Gastrocnemius medialis (tissue), 4 donors: ENCODE measurements around the gene FZD4. TPM values are rescaled to one million over a fixed set of nuclear protein-coding genes. Genes with fewer than 3 reads are reported as not detected.

ENCODE experiments used
- ATAC-seq, 2 donors: fragments of 150-250 bp; one replicate each; pipeline ENCODE4 v1.9.1; 2016
- DNase-seq, 2 donors: peaks; one replicate each; pipeline ENCODE4 v3.0.0-alpha.2; 2019
- H3K27ac ChIP-seq, 4 donors: fragments of 200-600 bp; sonication (generic); 1 replicate in 1 of 4; 2 replicates in 3 of 4; pipeline ENCODE4 v1.5.1; 2016 to 2018; ENCODE audit warnings: mild to moderate bottlenecking in 2 of 4, moderate library complexity in 1 of 4
- H3K27me3 ChIP-seq, 3 donors: fragments of 200-600 bp; sonication (generic) in 2 of 3; 1 replicate in 1 of 3; 2 replicates in 2 of 3; pipeline versions ENCODE4 v1.5.1 to v1.6.0; 2016 to 2019; ENCODE audit warnings: mild to moderate bottlenecking in 1 of 3, moderate library complexity in 1 of 3
- H3K36me3 ChIP-seq, 2 donors: fragments of 200-600 bp; sonication (generic) in 1 of 2; one replicate each; pipeline ENCODE4 v1.5.1; 2017 to 2018
- H3K4me1 ChIP-seq, 2 donors: fragments of 200-600 bp; sonication (generic) in 1 of 2; one replicate each; pipeline ENCODE4 v1.5.1; 2016 to 2017; ENCODE audit warnings: mild to moderate bottlenecking in 2 of 2
- H3K4me3 ChIP-seq, 4 donors: fragments of 200-600 bp; sonication (generic) in 3 of 4; 1 replicate in 1 of 4; 2 replicates in 3 of 4; pipeline ENCODE4 v1.5.1; 2016 to 2019; ENCODE audit warnings: mild to moderate bottlenecking in 2 of 4
- H3K9me3 ChIP-seq, 3 donors: fragments of 200-600 bp; sonication (generic) in 2 of 3; 1 replicate in 1 of 3; 2 replicates in 2 of 3; pipeline ENCODE4 v1.5.1; 2016 to 2019
- POLR2A ChIP-seq, 2 donors: fragments of 450-650 bp; IDR thresholded peaks; one replicate each; pipeline ENCODE4 v1.6.1; 2017; ENCODE audit warnings: antibody characterized with exemption in 2 of 2, mild to moderate bottlenecking in 2 of 2, moderate library complexity in 2 of 2
- in situ Hi-C, 4 donors: fragments of 200-750 bp; cut with MboI; loops; one replicate each; pipeline versions ENCODE4 v1.15.0 to v1.8.0; 2017; ENCODE audit warnings: low sequenced_read_pairs in 4 of 4
- intact Hi-C: fragments of 100-400 bp; cut with DNase I; formaldehyde crosslinking; loops from one replicate; pipeline ENCODE4 v1.15.1; 2023; ENCODE audit warnings: low total_unique reads
- total RNA-seq, 4 donors: library from RNA; depleted of rRNA; stranded (reverse); fragments of >200 nt; gene quantifications; one replicate each; pipeline versions ENCODE4 v1.1.0 to v1.2.3, GENCODE V29; 2016
- TF ChIP-seq, protein P1 (sequence below), 5 experiments: fragments of 450-650 bp in 3 of 5; fragments of 200-600 bp in 2 of 5; sonication (generic) in 2 of 5; IDR thresholded peaks in 4 of 5; conservative IDR thresholded peaks in 1 of 5; 1 replicate in 4 of 5; 2 replicates in 1 of 5; pipeline ENCODE4 v1.5.1; 2016 to 2019; ENCODE audit warnings: antibody characterized with exemption in 5 of 5, mild to moderate bottlenecking in 3 of 5, moderate library complexity in 3 of 5

Gene FZD4
- total RNA-seq, 4 donors from 2014 or later, result 31.7 to 52.2 (median 39.1) TPM

DNA sequence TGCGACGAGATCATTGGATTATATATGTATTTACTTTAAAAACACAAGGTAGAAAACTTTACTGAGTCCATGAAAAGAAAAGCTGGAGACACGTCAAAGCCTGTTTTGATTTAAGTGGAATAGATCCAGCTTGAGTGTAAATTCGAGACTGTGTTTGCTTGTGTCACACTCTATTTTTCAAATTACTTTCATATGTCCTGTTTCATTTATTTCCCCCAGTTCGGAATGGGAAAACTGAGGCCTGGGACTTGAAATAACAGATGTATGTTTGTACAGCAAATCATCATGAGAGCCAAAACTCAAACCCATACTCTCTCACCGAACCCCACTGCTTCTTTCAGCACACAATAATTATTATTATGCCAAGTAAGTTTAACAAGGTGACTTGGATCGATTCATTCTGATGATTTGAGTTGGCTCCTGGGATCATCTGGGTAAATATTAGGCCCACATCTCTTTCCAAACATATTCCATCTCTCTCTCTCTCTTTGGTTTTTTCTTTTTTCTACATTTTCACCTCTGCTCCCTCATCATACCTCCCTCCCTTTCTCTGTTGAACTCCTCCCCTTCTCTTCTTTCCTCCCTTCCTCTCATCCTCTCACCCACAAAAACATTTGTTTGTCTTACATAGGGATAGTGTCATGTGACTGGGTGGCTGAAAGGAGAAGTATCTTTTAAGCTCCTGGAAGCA lies 21.2 kb downstream of the FZD4 start:
- peaks cover 17 to 25% of the 10 kb centered on the region in 2 donors for H3K4me1 ChIP-seq
- in situ Hi-C loops, result loop anchor here in 2 of 4 donors (10.0 kb wide), 1 partner anchor 491 kb away; no protein-coding TSS in a partner anchor
- DNase-seq (no peak), ATAC-seq (no peak)
- TF ChIP-seq, protein P1, sequence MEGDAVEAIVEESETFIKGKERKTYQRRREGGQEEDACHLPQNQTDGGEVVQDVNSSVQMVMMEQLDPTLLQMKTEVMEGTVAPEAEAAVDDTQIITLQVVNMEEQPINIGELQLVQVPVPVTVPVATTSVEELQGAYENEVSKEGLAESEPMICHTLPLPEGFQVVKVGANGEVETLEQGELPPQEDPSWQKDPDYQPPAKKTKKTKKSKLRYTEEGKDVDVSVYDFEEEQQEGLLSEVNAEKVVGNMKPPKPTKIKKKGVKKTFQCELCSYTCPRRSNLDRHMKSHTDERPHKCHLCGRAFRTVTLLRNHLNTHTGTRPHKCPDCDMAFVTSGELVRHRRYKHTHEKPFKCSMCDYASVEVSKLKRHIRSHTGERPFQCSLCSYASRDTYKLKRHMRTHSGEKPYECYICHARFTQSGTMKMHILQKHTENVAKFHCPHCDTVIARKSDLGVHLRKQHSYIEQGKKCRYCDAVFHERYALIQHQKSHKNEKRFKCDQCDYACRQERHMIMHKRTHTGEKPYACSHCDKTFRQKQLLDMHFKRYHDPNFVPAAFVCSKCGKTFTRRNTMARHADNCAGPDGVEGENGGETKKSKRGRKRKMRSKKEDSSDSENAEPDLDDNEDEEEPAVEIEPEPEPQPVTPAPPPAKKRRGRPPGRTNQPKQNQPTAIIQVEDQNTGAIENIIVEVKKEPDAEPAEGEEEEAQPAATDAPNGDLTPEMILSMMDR (IDR thresholded peaks at IDR 0.05 in 4 of 5, conservative IDR thresholded peaks at IDR 0.05 in 1 of 5), result no peak
- no peak for TF ChIP-seq POLR2A (IDR thresholded peaks at IDR 0.05)
- H3K36me3 ChIP-seq, result no peaks in the 10 kb centered on the region
- no peaks in the 10 kb centered on the region for H3K9me3 ChIP-seq
- no peaks in the 10 kb centered on the region for H3K27me3 ChIP-seq
- no peak overlapping the region for H3K4me3 ChIP-seq
- H3K27ac ChIP-seq, result peak overlapping the region in 1 of 4 donors; percentile 20
- intact Hi-C loops, result no loop called here

DNA sequence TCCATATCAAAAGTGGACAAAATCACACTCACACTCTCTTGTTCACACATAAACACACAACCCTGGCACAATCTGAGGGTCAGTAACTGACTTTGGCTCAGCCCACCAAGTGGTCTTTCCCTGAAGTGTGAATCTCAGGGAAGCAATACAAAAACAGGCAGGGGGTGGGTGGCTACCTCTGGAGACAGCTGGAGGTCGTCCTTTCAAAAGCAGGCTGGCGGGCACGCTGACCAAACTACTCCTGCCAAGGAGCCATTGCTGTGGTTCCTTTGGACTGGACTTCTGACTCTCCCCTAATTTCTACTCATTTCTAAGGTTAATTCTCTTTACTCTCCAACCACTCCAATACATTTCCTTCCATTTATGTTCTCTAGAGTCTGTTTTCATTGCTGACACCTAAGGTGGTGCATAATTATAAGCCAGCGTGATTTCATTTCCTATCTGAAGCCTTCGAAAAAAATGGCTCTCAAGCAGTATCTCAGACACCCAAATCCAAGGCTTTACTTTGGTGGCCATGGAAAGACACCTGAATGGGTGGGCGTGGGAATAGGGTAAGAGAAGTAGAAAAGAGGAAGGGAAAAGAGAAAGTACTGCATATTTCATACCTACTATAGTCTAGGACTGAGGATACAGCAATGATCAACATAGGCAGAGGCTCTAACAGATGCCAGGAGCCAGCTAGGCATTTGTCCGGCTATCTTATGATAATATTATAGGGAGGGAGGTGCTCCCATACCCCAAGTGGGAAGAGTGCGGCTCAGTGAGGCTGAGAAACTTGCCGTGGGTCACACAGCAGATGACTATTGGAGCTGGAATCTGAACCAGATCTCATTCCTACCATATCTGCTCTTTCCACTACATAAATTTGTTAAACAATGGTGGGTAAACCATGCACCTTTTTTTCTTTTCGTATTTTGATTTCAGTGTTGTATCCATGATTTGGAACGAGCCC lies 22.0 kb downstream of the FZD4 start:
- intact Hi-C loops (no loop called here), in situ Hi-C loops (loop anchor here in 2 of 4 donors (10.0 kb wide), 1 partner anchor 492 kb away; no protein-coding TSS in a partner anchor)
- DNase-seq, result no peak
- H3K4me3 ChIP-seq, result no peak overlapping the region
- peaks cover 11 to 20% of the 10 kb centered on the region in 2 donors for H3K4me1 ChIP-seq
- no peaks in the 10 kb centered on the region for H3K36me3 ChIP-seq
- TF ChIP-seq, protein P1 (IDR thresholded peaks at IDR 0.05 in 4 of 5, conservative IDR thresholded peaks at IDR 0.05 in 1 of 5), result no peak
- TF ChIP-seq POLR2A (IDR thresholded peaks at IDR 0.05), result no peak
- H3K9me3 ChIP-seq, result no peaks in the 10 kb centered on the region
- no peaks in the 10 kb centered on the region for H3K27me3 ChIP-seq
- H3K27ac ChIP-seq, result peak overlapping the region in 2 of 4 donors; percentile 15 to 41
- no peak for ATAC-seq

DNA sequence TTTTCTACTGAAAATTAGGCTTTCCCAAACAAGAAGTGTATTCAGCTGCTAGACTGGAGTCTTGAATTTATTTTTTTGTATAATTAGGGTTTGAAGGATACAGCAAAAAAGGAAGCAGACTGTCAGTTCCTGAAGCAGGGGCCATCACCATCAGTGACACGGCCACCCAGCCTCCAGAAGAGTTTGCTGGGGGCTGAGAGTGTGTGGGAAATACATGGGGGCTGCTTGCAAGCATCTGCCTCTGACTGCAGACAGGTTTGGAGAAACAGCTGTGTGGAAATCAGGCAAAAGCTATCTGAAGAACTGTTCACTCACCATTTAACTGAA lies 23.0 kb downstream of the FZD4 start:
- no peak for DNase-seq
- Histone ChIP-seq H3K4me1 (peaks cover 10 to 20% of the 10 kb centered on the region in 2 donors), H3K27ac (peak overlapping the region in 2 of 4 donors; percentile 20 to 41), H3K4me3 (no peak overlapping the region), H3K36me3 (no peaks in the 10 kb centered on the region), H3K27me3 (no peaks in the 10 kb centered on the region), H3K9me3 (no peaks in the 10 kb centered on the region)
- no peak for ATAC-seq
- intact Hi-C loops (no loop called here), in situ Hi-C loops (loop anchor here in 2 of 4 donors (10.0 kb wide), 1 partner anchor 493 kb away; no protein-coding TSS in a partner anchor)
- no peak for TF ChIP-seq POLR2A (IDR thresholded peaks at IDR 0.05)
- TF ChIP-seq, protein P1 (IDR thresholded peaks at IDR 0.05 in 4 of 5, conservative IDR thresholded peaks at IDR 0.05 in 1 of 5), result no peak

DNA sequence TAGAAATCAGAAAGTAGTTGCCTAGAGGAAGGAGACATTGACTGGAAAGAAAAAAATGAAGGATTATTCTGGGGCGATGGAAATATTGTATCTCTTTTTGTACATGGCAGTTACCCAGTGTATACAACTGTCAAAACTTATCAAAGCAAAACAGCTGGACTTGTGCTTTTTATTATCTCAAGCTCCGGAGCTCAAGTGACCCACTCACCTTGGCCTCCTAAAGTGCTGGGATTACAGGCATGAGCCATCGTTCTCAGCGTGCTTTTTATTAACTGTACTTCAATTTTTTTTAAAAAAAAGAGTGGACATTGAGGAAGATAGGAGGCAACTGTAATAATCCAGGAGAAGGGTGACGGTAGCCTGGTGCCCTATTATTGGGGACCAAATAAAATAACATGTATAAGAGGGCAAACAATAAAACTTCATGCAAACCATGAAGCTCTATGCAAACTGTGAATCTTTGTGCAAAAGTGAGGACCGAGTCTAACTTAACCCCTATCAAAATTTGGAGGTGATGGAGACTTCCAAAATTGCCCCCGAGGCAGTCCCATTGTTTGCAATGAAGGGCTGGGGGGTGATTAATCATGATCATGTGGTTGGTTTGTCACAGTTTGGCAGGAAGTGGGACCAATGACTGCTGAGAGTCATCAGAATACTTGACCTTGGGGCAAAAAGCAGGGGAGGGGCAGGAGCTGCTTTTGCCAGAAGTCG lies 23.5 kb downstream of the FZD4 start:
- H3K4me1 ChIP-seq, result peaks cover 10 to 23% of the 10 kb centered on the region in 2 donors
- no peak for ATAC-seq
- in situ Hi-C loops, result loop anchor here in 2 of 4 donors (10.0 kb wide), 1 partner anchor 493 kb away; no protein-coding TSS in a partner anchor
- no peak overlapping the region for H3K4me3 ChIP-seq
- H3K9me3 ChIP-seq, result no peaks in the 10 kb centered on the region
- TF ChIP-seq POLR2A (IDR thresholded peaks at IDR 0.05), result no peak
- TF ChIP-seq, protein P1 (IDR thresholded peaks at IDR 0.05 in 4 of 5, conservative IDR thresholded peaks at IDR 0.05 in 1 of 5), result no peak
- no peak for DNase-seq
- intact Hi-C loops, result no loop called here
- no peaks in the 10 kb centered on the region for H3K36me3 ChIP-seq
- H3K27ac ChIP-seq, result peak overlapping the region in 2 of 4 donors; percentile 20 to 41
- H3K27me3 ChIP-seq, result no peaks in the 10 kb centered on the region
